GM23338 (cell line): ENCODE data around the gene ZBTB18. TPM values are rescaled to one million over a fixed set of nuclear protein-coding genes. Genes with fewer than 3 reads are reported as not detected.

ENCODE experiments used
- ATAC-seq: fragments of 200-7000 bp; cut with Tn5 transposase; 3 replicates; pipeline ENCODE4 v1.9.1; 2020
- DNase-seq: peaks from one replicate; pipeline ENCODE4 v3.0.0-alpha.2; 2015; ENCODE audit warnings: low spot score
- H2AFZ ChIP-seq: fragments of 200-600 bp; sonication (generic); 2 replicates; pipeline ENCODE4 v1.8.0; 2016; ENCODE audit warnings: antibody characterized with exemption, mild to moderate bottlenecking, moderate library complexity
- H3F3A ChIP-seq: fragments of 200-600 bp; sonication (generic); replicated peaks from 2 replicates; pipeline ENCODE4 v1.8.0; 2017; ENCODE audit warnings: antibody characterized with exemption, mixed run types, low read depth
- H3K27ac ChIP-seq: fragments of 200-600 bp; sonication (generic); 2 replicates; pipeline ENCODE4 v1.6.1; 2016; ENCODE audit warnings: low read depth
- H3K27me3 ChIP-seq: fragments of 200-600 bp; sonication (generic); 2 replicates; pipeline ENCODE4 v1.8.0; 2016; ENCODE audit warnings: mild to moderate bottlenecking, mixed run types, moderate library complexity; ENCODE audit not compliant: insufficient read depth
- H3K36me3 ChIP-seq: fragments of 200-600 bp; sonication (generic); 2 replicates; pipeline ENCODE4 v1.8.0; 2016; ENCODE audit warnings: mild to moderate bottlenecking; ENCODE audit not compliant: insufficient read depth
- H3K4me1 ChIP-seq: fragments of 200-600 bp; sonication (generic); 2 replicates; pipeline ENCODE4 v1.8.0; 2016; ENCODE audit warnings: mild to moderate bottlenecking, moderate library complexity; ENCODE audit not compliant: insufficient read depth
- H3K4me2 ChIP-seq: fragments of 200-600 bp; sonication (generic); 2 replicates; pipeline ENCODE4 v1.7.1; 2017; ENCODE audit warnings: mixed run types
- H3K4me3 ChIP-seq: fragments of 200-600 bp; sonication (generic); 2 replicates; pipeline ENCODE4 v1.6.1; 2016; ENCODE audit warnings: mixed run types
- H3K79me2 ChIP-seq: fragments of 200-600 bp; sonication (generic); replicated peaks from 2 replicates; pipeline ENCODE4 v1.8.0; 2017; ENCODE audit warnings: mild to moderate bottlenecking; ENCODE audit not compliant: insufficient read depth
- H3K9me2 ChIP-seq: fragments of 200-600 bp; sonication (generic); 2 replicates; pipeline ENCODE4 v1.8.0; 2017; ENCODE audit not compliant: insufficient read depth
- H4K20me1 ChIP-seq: fragments of 200-600 bp; sonication (generic); replicated peaks from 2 replicates; pipeline ENCODE4 v1.8.0; 2017; ENCODE audit warnings: mild to moderate bottlenecking; ENCODE audit not compliant: insufficient read depth
- H3K27ac Mint-ChIP-seq: 2 replicates; pipeline ENCODE4 v1.8.0; 2020; ENCODE audit warnings: inconsistent platforms, mild to moderate bottlenecking, moderate library complexity, mixed read lengths
- H3K27me3 Mint-ChIP-seq: 3 replicates; pipeline ENCODE4 v1.8.0; 2022; ENCODE audit warnings: low read depth, mild to moderate bottlenecking, moderate library complexity, mixed read lengths, inconsistent platforms; ENCODE audit not compliant: insufficient read depth, poor library complexity
- H3K36me3 Mint-ChIP-seq: 3 replicates; pipeline ENCODE4 v1.8.0; 2021; ENCODE audit warnings: low read depth, mild to moderate bottlenecking, inconsistent platforms, moderate library complexity, mixed read lengths
- H3K4me1 Mint-ChIP-seq: 3 replicates; pipeline ENCODE4 v1.8.0; 2020; ENCODE audit warnings: mild to moderate bottlenecking, inconsistent platforms, mixed read lengths
- H3K4me3 Mint-ChIP-seq: 3 replicates; pipeline ENCODE4 v1.8.0; 2021; ENCODE audit warnings: moderate library complexity, mild to moderate bottlenecking, inconsistent platforms, mixed read lengths
- H3K9me3 Mint-ChIP-seq: 3 replicates; pipeline ENCODE4 v1.8.0; 2020; ENCODE audit warnings: moderate library complexity, mild to moderate bottlenecking, inconsistent platforms, mixed read lengths
- CREB1 ChIP-seq: fragments of 250-450 bp; sonication (Bioruptor Pico); IDR thresholded peaks from 2 replicates; pipeline ENCODE4 v1.5.0; 2020; ENCODE audit warnings: low read depth, mild to moderate bottlenecking, moderate library complexity
- CTCF ChIP-seq, 2 experiments: fragments of 200-600 bp in 1 of 2; sonication (generic) in 1 of 2; conservative IDR thresholded peaks; 2 replicates each; pipeline versions ENCODE4 v1.5.1 to v1.6.1; 2016 to 2017; ENCODE audit warnings: antibody characterized with exemption in 2 of 2, low read depth in 2 of 2, mild to moderate bottlenecking in 2 of 2, moderate library complexity in 1 of 2
- ETS1 ChIP-seq: IDR thresholded peaks from 2 replicates; pipeline ENCODE4 v1.6.1; 2016; ENCODE audit warnings: antibody characterized with exemption
- EZH2phosphoT487 ChIP-seq: fragments of 200-600 bp; sonication (generic); IDR thresholded peaks from one replicate; pipeline ENCODE4 v1.8.1; 2018; ENCODE audit warnings: antibody characterized with exemption; ENCODE audit not compliant: unreplicated experiment
- JUNB ChIP-seq: IDR thresholded peaks from one replicate; pipeline ENCODE4 v1.6.1; 2016; ENCODE audit warnings: antibody characterized with exemption; ENCODE audit not compliant: unreplicated experiment
- NANOG ChIP-seq: IDR thresholded peaks from 2 replicates; pipeline ENCODE4 v1.6.1; 2016; ENCODE audit warnings: antibody characterized with exemption, borderline replicate concordance
- POLR2AphosphoS5 ChIP-seq: IDR thresholded peaks from 2 replicates; pipeline ENCODE4 v1.6.1; 2016; ENCODE audit warnings: antibody characterized with exemption, low read depth
- REST ChIP-seq: IDR thresholded peaks from one replicate; pipeline ENCODE4 v1.6.1; 2018; ENCODE audit warnings: antibody characterized with exemption; ENCODE audit not compliant: unreplicated experiment
- STAT1 ChIP-seq: IDR thresholded peaks from one replicate; pipeline ENCODE4 v1.6.1; 2016; ENCODE audit warnings: antibody characterized with exemption; ENCODE audit not compliant: unreplicated experiment
- ZNF114 ChIP-seq: fragments of 250-450 bp; sonication (Bioruptor Pico); IDR thresholded peaks from 2 replicates; pipeline ENCODE4 v1.5.0; 2020; ENCODE audit warnings: mild to moderate bottlenecking, moderate library complexity
- ZNF331 ChIP-seq: fragments of 250-450 bp; sonication (Bioruptor Pico); IDR thresholded peaks from 2 replicates; pipeline ENCODE4 v1.5.0; 2020; ENCODE audit warnings: low read depth, mild to moderate bottlenecking, moderate library complexity
- ZNF462 ChIP-seq: fragments of 250-450 bp; sonication (Bioruptor Pico); IDR thresholded peaks from 2 replicates; pipeline ENCODE4 v1.5.0; 2020; ENCODE audit warnings: mild to moderate bottlenecking, moderate library complexity
- polyA plus RNA-seq: library from polyadenylated mRNA; unstranded; fragments of >200 nt; fragmentation: Nextera tagmentation; extraction: Ambion mirVana; gene quantifications from 2 replicates; pipeline ENCODE4 v1.2.1, GENCODE V29; 2016
- total RNA-seq: library from RNA; depleted of rRNA; stranded (reverse); fragments of >200 nt; shearing (Covaris generic); gene quantifications from 2 replicates; pipeline ENCODE4 v1.2.3, GENCODE V29; 2014

ZBTB18 gene
- total and polyA plus RNA-seq, 2 experiments from 2014 or later: 5.5 to 12.2 TPM

- H3K4me1 Mint-ChIP-seq: peaks cover 10% of the 10 kb centered on the region
- no peak for TF ChIP-seq ZNF114
- no peak for TF ChIP-seq POLR2AphosphoS5
- TF ChIP-seq ZNF331: no peak
- no peak for TF ChIP-seq JUNB
- TF ChIP-seq ETS1: no peak
- TF ChIP-seq STAT1: no peak
- TF ChIP-seq REST: no peak
- no peak for TF ChIP-seq CTCF (conservative IDR thresholded peaks at IDR 0.05; ENCODE audit: low read depth in 2 of 2)
- no peak for TF ChIP-seq CREB1 (CRISPR knock-in tag)
- TF ChIP-seq EZH2phosphoT487: no peak
- no peak for TF ChIP-seq NANOG
- no peak for TF ChIP-seq ZNF462 (CRISPR knock-in tag)
- no peaks in the 10 kb centered on the region for H3K36me3 Mint-ChIP-seq
- H3K36me3 ChIP-seq: no peaks in the 10 kb centered on the region
- H3F3A ChIP-seq: no peaks in the 10 kb centered on the region
- H3K4me1 ChIP-seq: no peaks in the 10 kb centered on the region; the same call in 1 of the 2 replicates
- no peak overlapping the region for H3K4me3 ChIP-seq
- no peak overlapping the region for H3K4me2 ChIP-seq
- H2AFZ ChIP-seq: no peak overlapping the region
- H3K9me2 ChIP-seq: no peaks in the 10 kb centered on the region
- ATAC-seq (no peak), DNase-seq (no peak)
- no peaks in the 10 kb centered on the region for H3K79me2 ChIP-seq
- no peaks in the 10 kb centered on the region for H3K9me3 Mint-ChIP-seq
- no peaks in the 10 kb centered on the region; the same call in 1 of the 2 replicates for H4K20me1 ChIP-seq
- H3K27me3 Mint-ChIP-seq: peaks cover 2% of the 10 kb centered on the region
- H3K4me3 Mint-ChIP-seq: no peak overlapping the region
- H3K27ac Mint-ChIP-seq: no peak overlapping the region
- no peak overlapping the region for H3K27ac ChIP-seq
- no peaks in the 10 kb centered on the region for H3K27me3 ChIP-seq
Observed at GRCh38 chr1:244100276-244100675, 49.2 kb downstream of the ZBTB18 start.
